A549 (cell line): ENCODE measurements around the gene CFAP91.
A peak's percentile ranks its signal among the peaks of the same experiment; 100 is the strongest.

Experiments
- BHLHE40 ChIP-seq: IDR thresholded peaks from 2 replicates; pipeline ENCODE4 v1.6.1; 2012; ENCODE audit warnings: low read depth, low read length, inconsistent platforms
- CHD2 ChIP-seq: fragments of 150-350 bp; IDR thresholded peaks from 2 replicates; pipeline ENCODE4 v1.6.1; 2014; ENCODE audit warnings: low read length; ENCODE audit not compliant: partially characterized antibody
- CHD4 ChIP-seq: fragments of 200-600 bp; sonication (generic); IDR thresholded peaks from 2 replicates; pipeline ENCODE4 v1.6.1; 2016; ENCODE audit warnings: antibody characterized with exemption, mild to moderate bottlenecking, borderline replicate concordance
- EP300 ChIP-seq, 2 experiments: fragments of >200 bp; sonication (Bioruptor Twin); formaldehyde crosslinking; IDR thresholded peaks; 2 replicates in 1 of 2; 3 replicates in 1 of 2; pipeline ENCODE4 v1.6.1; 2016 to 2017
- FOSL2 ChIP-seq, 2 experiments: fragments of 450-650 bp in 1 of 2; fragments of >200 bp in 1 of 2; sonication (Bioruptor Twin) in 1 of 2; formaldehyde crosslinking; IDR thresholded peaks; 2 replicates each; pipeline versions ENCODE4 v1.5.0 to v1.6.1; 2016 to 2020; ENCODE audit warnings: mild to moderate bottlenecking in 1 of 2, moderate library complexity in 1 of 2
- JUN ChIP-seq, 2 experiments: fragments of >200 bp; sonication (Bioruptor Twin); formaldehyde crosslinking; IDR thresholded peaks; 2 replicates in 1 of 2; 3 replicates in 1 of 2; pipeline ENCODE4 v1.6.1; 2016 to 2017
- MYC ChIP-seq: IDR thresholded peaks from 2 replicates; pipeline ENCODE4 v1.6.1; 2012; ENCODE audit warnings: mild to moderate bottlenecking, inconsistent platforms, low read length, improper control_type of control experiment, borderline replicate concordance
- NPAS2 ChIP-seq: fragments of 250-450 bp; sonication (Bioruptor Pico); IDR thresholded peaks from 2 replicates; pipeline ENCODE4 v1.8.0; 2022; ENCODE audit warnings: mild to moderate bottlenecking, moderate library complexity, borderline replicate concordance
- NR3C1 ChIP-seq: fragments of >200 bp; sonication (Bioruptor Twin); formaldehyde crosslinking; IDR thresholded peaks from 3 replicates; pipeline ENCODE4 v1.6.1; 2017
- POLR2A ChIP-seq: IDR thresholded peaks from 2 replicates; pipeline ENCODE4 v1.6.1; 2012; ENCODE audit warnings: mild to moderate bottlenecking, low read length
- RAD21 ChIP-seq, 2 experiments: fragments of >200 bp in 1 of 2; sonication (Bioruptor Twin) in 1 of 2; formaldehyde crosslinking in 1 of 2; IDR thresholded peaks in 1 of 2; conservative IDR thresholded peaks in 1 of 2; 2 replicates in 1 of 2; 3 replicates in 1 of 2; pipeline ENCODE4 v1.6.1; 2012 to 2018; ENCODE audit warnings: inconsistent platforms in 1 of 2
- RFX5 ChIP-seq: fragments of 450-650 bp; IDR thresholded peaks from 2 replicates; pipeline ENCODE4 v1.7.1; 2014; ENCODE audit warnings: antibody characterized with exemption, mild to moderate bottlenecking, moderate library complexity
- TF ChIP-seq, protein P1 (sequence below): fragments of >200 bp; sonication (Bioruptor Twin); formaldehyde crosslinking; IDR thresholded peaks from 3 replicates; pipeline ENCODE4 v1.5.1; 2016
- TF ChIP-seq, protein P2 (sequence below): IDR thresholded peaks from 2 replicates; pipeline ENCODE4 v1.6.1; 2012

GRCh38 chr3:119702530-119703527, at the start of gene CFAP91:
- TF ChIP-seq FOSL2 (IDR thresholded peaks at IDR 0.05) (no peak), FOSL2 (CRISPR knock-in tag; IDR thresholded peaks at IDR 0.05) (no peak), MYC (no peak), NPAS2 (CRISPR knock-in tag) (no peak), NR3C1 (no peak), CHD4 (no peak), JUN (IDR thresholded peaks at IDR 0.05) (no peak), BHLHE40 (no peak), RAD21 (conservative IDR thresholded peaks at IDR 0.05 in 1 of 2, IDR thresholded peaks at IDR 0.05 in 1 of 2) (no peak), RFX5 (no peak), CHD2 (no peak), EP300 (IDR thresholded peaks at IDR 0.05) (no peak), POLR2A (no peak)
- TF ChIP-seq, protein P1, sequence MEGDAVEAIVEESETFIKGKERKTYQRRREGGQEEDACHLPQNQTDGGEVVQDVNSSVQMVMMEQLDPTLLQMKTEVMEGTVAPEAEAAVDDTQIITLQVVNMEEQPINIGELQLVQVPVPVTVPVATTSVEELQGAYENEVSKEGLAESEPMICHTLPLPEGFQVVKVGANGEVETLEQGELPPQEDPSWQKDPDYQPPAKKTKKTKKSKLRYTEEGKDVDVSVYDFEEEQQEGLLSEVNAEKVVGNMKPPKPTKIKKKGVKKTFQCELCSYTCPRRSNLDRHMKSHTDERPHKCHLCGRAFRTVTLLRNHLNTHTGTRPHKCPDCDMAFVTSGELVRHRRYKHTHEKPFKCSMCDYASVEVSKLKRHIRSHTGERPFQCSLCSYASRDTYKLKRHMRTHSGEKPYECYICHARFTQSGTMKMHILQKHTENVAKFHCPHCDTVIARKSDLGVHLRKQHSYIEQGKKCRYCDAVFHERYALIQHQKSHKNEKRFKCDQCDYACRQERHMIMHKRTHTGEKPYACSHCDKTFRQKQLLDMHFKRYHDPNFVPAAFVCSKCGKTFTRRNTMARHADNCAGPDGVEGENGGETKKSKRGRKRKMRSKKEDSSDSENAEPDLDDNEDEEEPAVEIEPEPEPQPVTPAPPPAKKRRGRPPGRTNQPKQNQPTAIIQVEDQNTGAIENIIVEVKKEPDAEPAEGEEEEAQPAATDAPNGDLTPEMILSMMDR: no peak
- TF ChIP-seq, protein P2, sequence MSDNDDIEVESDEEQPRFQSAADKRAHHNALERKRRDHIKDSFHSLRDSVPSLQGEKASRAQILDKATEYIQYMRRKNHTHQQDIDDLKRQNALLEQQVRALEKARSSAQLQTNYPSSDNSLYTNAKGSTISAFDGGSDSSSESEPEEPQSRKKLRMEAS: peak; percentile 81
